Activated naive CD8-positive, alpha-beta T cell treated with anti-CD3 and anti-CD28 coated beads, Interleukin-2, amount 50 U/mL, for 16 hours (primary cell): Measurements from ENCODE around the gene GRPEL2.
"Not testable (repeated sequence)": the region's sequence is repeated elsewhere in the genome, so short reads cannot be mapped to it uniquely, and the experiment has no call there.

Experiments used
- DNase-seq: peaks from one replicate; pipeline ENCODE4 v3.0.0-alpha.2; 2020; ENCODE audit warnings: low read depth, low spot score

The GRPEL2 gene

GRCh38 chr5:149376711-149377447 lies 31.6 kb downstream of the GRPEL2 start:
- DNase-seq: no peak

- DNase-seq: no peak
Observed at GRCh38 chr5:149378241-149378820, 33.0 kb downstream of the GRPEL2 start.

GRCh38 chr5:149379177-149379761 lies 34.0 kb downstream of the GRPEL2 start, which contains the start of gene IL17B:
Gene IL17B (minus strand): TSS chr5:149379292. CDS start chr5:149379225, 67 bp downstream.
- DNase-seq: no peak

- no peak for DNase-seq
Observed at GRCh38 chr5:149379818-149380374, 34.6 kb downstream of the GRPEL2 start.

GRCh38 chr5:149380466-149381121 lies 35.3 kb downstream of the GRPEL2 start:
- DNase-seq: no peak

GRCh38 chr5:149381261-149381985 lies 36.1 kb downstream of the GRPEL2 start:
- no peak for DNase-seq

GRCh38 chr5:149381986-149382338 lies 36.7 kb downstream of the GRPEL2 start:
- peak; percentile 49 for DNase-seq

GRCh38 chr5:149382517-149383220 lies 37.4 kb downstream of the GRPEL2 start:
- no peak for DNase-seq

GRCh38 chr5:149383399-149383798 lies 38.1 kb downstream of the GRPEL2 start:
- DNase-seq: no peak

GRCh38 chr5:149386166-149386565 lies 40.9 kb downstream of the GRPEL2 start:
- no peak for DNase-seq

GRCh38 chr5:149387081-149387631 lies 41.9 kb downstream of the GRPEL2 start:
- no peak for DNase-seq

GRCh38 chr5:149387982-149388381 lies 42.7 kb downstream of the GRPEL2 start:
- no peak for DNase-seq

- no peak for DNase-seq
Observed at GRCh38 chr5:149388498-149389190, 43.3 kb downstream of the GRPEL2 start.

- no peak for DNase-seq
Observed at GRCh38 chr5:149389552-149390495, 44.5 kb downstream of the GRPEL2 start.

- DNase-seq: not testable (repeated sequence)
Observed at GRCh38 chr5:149391076-149391475, 45.8 kb downstream of the GRPEL2 start.

GRCh38 chr5:149391524-149391923 lies 46.2 kb downstream of the GRPEL2 start:
- no peak for DNase-seq

- no peak for DNase-seq
Observed at GRCh38 chr5:149392718-149393117, 47.4 kb downstream of the GRPEL2 start.

GRCh38 chr5:149394996-149395395 lies 49.7 kb downstream of the GRPEL2 start:
- not testable (repeated sequence) for DNase-seq

- no peak for DNase-seq
Observed at GRCh38 chr5:149397530-149397929, 52.2 kb downstream of the GRPEL2 start.
